Duodenal mucosa (tissue), 2 donors: ENCODE measurements around the gene RHOF.
"Not testable (repeated sequence)": the region's sequence is repeated elsewhere in the genome, so short reads cannot be mapped to it uniquely, and the experiment has no call there.

ENCODE experiments used
- H3K27ac ChIP-seq: one replicate; pipeline ENCODE4 v1.7.0; 2013; ENCODE audit warnings: low read depth, low read length
- H3K27me3 ChIP-seq, 2 donors: one replicate each; pipeline ENCODE4 v1.7.0; 2013; ENCODE audit warnings: low read length in 2 of 2, control low read depth in 1 of 2; ENCODE audit not compliant: insufficient read depth in 2 of 2, control insufficient read depth in 1 of 2
- H3K36me3 ChIP-seq, 2 donors: one replicate each; pipeline ENCODE4 v1.7.0; 2013; ENCODE audit warnings: low read length in 2 of 2, control low read depth in 1 of 2; ENCODE audit not compliant: insufficient read depth in 2 of 2, control insufficient read depth in 1 of 2
- H3K4me1 ChIP-seq, 2 donors: one replicate each; pipeline ENCODE4 v1.7.0; 2013; ENCODE audit warnings: low read length in 2 of 2, control low read depth in 1 of 2; ENCODE audit not compliant: insufficient read depth in 2 of 2, control insufficient read depth in 1 of 2
- H3K4me3 ChIP-seq, 2 donors: one replicate each; pipeline ENCODE4 v1.7.0; 2013; ENCODE audit warnings: low read length in 2 of 2, low read depth in 1 of 2
- H3K9ac ChIP-seq, 2 donors: one replicate each; pipeline ENCODE4 v1.7.0; 2013; ENCODE audit warnings: low read length in 2 of 2, low read depth in 1 of 2
- H3K9me3 ChIP-seq, 2 donors: one replicate each; pipeline ENCODE4 v1.7.0; 2013; ENCODE audit warnings: low read length in 2 of 2, control low read depth in 1 of 2; ENCODE audit not compliant: control insufficient read depth in 1 of 2

Gene RHOF

GRCh38 chr12:121762269-121762668 is 31.2 kb downstream of the RHOF start:
- Histone ChIP-seq H3K9ac (no peak overlapping the region), H3K27me3 (no peaks in the 10 kb centered on the region), H3K9me3 (no peaks in the 10 kb centered on the region), H3K4me1 (no peaks in the 10 kb centered on the region), H3K36me3 (no peaks in the 10 kb centered on the region), H3K4me3 (no peak overlapping the region), H3K27ac (no peak overlapping the region)

- not testable (repeated sequence) for H3K4me1 ChIP-seq, H3K4me3 ChIP-seq, H3K9me3 ChIP-seq, H3K27ac ChIP-seq, H3K27me3 ChIP-seq, H3K36me3 ChIP-seq, H3K9ac ChIP-seq
Observed at GRCh38 chr12:121758536-121758935, 35.0 kb downstream of the RHOF start.

DNA sequence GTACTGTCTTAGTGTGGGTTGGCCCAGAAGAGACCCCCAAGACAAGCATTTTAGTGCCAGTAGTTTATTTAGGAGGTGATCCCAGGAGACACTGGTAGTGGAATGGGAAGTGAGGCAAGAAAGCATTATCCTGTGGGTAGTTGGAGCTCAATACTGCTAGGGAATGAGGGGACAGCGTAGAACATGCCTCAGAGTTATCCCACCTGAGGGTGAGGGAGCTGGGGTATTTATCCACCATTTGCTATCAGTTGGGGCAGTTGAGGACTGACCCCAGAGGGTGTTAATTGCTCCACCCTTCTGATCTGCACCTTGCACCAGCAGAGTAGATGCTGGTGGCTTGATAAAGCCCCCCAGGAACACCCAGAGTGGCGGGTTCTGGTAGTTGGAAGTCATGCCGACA is 37.9 kb downstream of the RHOF start:
- Histone ChIP-seq H3K27me3 (no peaks in the 10 kb centered on the region), H3K4me3 (no peak overlapping the region), H3K9ac (no peak overlapping the region), H3K4me1 (no peaks in the 10 kb centered on the region), H3K27ac (no peak overlapping the region), H3K9me3 (no peaks in the 10 kb centered on the region), H3K36me3 (no peaks in the 10 kb centered on the region)

DNA sequence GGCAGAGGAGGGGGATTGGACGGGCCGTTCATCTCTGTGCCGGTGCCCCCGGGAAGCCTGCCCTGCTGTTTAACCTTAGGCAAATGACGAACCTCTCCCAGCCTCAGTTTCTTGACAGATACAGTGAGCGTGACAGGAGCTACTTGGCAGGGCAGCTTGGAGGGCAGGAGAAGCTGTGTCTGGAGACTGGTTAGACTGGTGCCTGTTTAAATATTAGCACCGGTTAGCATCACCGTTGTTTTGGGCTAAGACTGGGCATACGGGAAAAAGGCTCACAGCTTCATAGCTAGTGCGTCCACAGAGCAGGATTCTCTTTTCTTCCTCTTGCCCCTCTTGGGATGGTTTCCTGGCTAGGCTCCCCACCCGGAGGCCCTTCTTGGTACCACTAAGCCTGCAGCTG is 38.7 kb downstream of the RHOF start:
- Histone ChIP-seq H3K36me3 (peaks cover 0 to 3% of the 10 kb centered on the region in 2 donors), H3K9me3 (no peaks in the 10 kb centered on the region), H3K4me1 (no peaks in the 10 kb centered on the region), H3K27me3 (no peaks in the 10 kb centered on the region), H3K9ac (no peak overlapping the region), H3K27ac (no peak overlapping the region), H3K4me3 (no peak overlapping the region)

DNA sequence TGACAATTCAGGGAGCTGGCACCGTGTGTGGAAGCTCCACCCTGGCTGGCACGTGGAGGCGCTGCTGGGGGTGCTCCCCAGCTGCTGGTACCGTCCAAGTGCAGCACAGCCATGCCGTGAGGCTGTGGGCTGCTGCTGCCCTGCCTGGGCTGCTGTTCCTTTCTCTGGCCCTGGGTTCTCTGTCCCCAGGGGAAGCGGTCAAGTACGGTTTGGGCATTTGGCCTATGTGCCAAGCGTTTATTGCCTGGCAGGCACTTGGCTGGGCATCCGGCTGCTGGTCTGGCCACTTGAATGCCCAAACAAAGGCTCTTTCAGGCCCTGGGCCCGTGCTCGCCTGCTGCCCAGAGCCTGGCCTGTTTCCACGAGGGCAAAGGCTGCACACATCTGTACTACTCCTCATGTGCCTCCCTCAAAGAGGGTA is 39.6 kb downstream of the RHOF start:
- Histone ChIP-seq H3K4me3 (no peak overlapping the region), H3K4me1 (no peaks in the 10 kb centered on the region), H3K27ac (no peak overlapping the region), H3K27me3 (no peaks in the 10 kb centered on the region), H3K36me3 (peaks cover 0 to 3% of the 10 kb centered on the region in 2 donors), H3K9me3 (no peaks in the 10 kb centered on the region), H3K9ac (no peak overlapping the region)

GRCh38 chr12:121751749-121752351 is 41.6 kb downstream of the RHOF start:
- Histone ChIP-seq H3K27me3 (no peaks in the 10 kb centered on the region), H3K9ac (no peak overlapping the region), H3K4me3 (no peak overlapping the region), H3K36me3 (peaks cover 0 to 3% of the 10 kb centered on the region in 2 donors), H3K4me1 (no peaks in the 10 kb centered on the region), H3K9me3 (no peaks in the 10 kb centered on the region), H3K27ac (no peak overlapping the region)

- Histone ChIP-seq H3K27me3 (no peaks in the 10 kb centered on the region), H3K9me3 (no peaks in the 10 kb centered on the region), H3K4me1 (no peaks in the 10 kb centered on the region), H3K4me3 (no peak overlapping the region), H3K36me3 (peaks cover 0 to 3% of the 10 kb centered on the region in 2 donors), H3K9ac (no peak overlapping the region), H3K27ac (no peak overlapping the region)
Observed at GRCh38 chr12:121751034-121751433, 42.5 kb downstream of the RHOF start.

- H3K4me1 ChIP-seq = no peaks in the 10 kb centered on the region
- H3K27ac ChIP-seq = no peak overlapping the region
- peaks cover 0 to 3% of the 10 kb centered on the region in 2 donors for H3K36me3 ChIP-seq
- no peaks in the 10 kb centered on the region for H3K9me3 ChIP-seq
- no peak overlapping the region for H3K9ac ChIP-seq
- H3K4me3 ChIP-seq = no peak overlapping the region
- H3K27me3 ChIP-seq = no peaks in the 10 kb centered on the region
Observed at GRCh38 chr12:121750507-121750955, 43.0 kb downstream of the RHOF start.

GRCh38 chr12:121749267-121749666 is 44.2 kb downstream of the RHOF start:
- Histone ChIP-seq H3K27ac (no peak overlapping the region), H3K36me3 (peaks cover 0 to 3% of the 10 kb centered on the region in 2 donors), H3K27me3 (no peaks in the 10 kb centered on the region), H3K4me3 (no peak overlapping the region), H3K9me3 (no peaks in the 10 kb centered on the region), H3K9ac (no peak overlapping the region), H3K4me1 (no peaks in the 10 kb centered on the region)

GRCh38 chr12:121748571-121749265 is 44.8 kb downstream of the RHOF start:
- Histone ChIP-seq H3K36me3 (peaks cover 0 to 3% of the 10 kb centered on the region in 2 donors), H3K9ac (no peak overlapping the region), H3K9me3 (no peaks in the 10 kb centered on the region), H3K4me3 (no peak overlapping the region), H3K4me1 (no peaks in the 10 kb centered on the region), H3K27me3 (no peaks in the 10 kb centered on the region), H3K27ac (no peak overlapping the region)
